DOHH2 (cell line): Measurements from ENCODE around the gene SEC22C.
A peak's percentile ranks its signal among the peaks of the same experiment; 100 is the strongest.

Experiments
- H3F3A ChIP-seq: fragments of 200-600 bp; sonication (generic), shearing (Covaris generic); 2 replicates; pipeline ENCODE4 v1.6.0; 2016; ENCODE audit warnings: antibody characterized with exemption, mild to moderate bottlenecking; ENCODE audit not compliant: control insufficient read depth, insufficient read depth
- H3K27ac ChIP-seq: fragments of 200-600 bp; sonication (generic); 2 replicates; pipeline ENCODE4 v1.5.1; 2014; ENCODE audit warnings: low read depth, mild to moderate bottlenecking, low read length, moderate library complexity
- H3K27me3 ChIP-seq: fragments of 200-600 bp; sonication (generic); 2 replicates; pipeline ENCODE4 v1.6.1; 2014; ENCODE audit warnings: mild to moderate bottlenecking, low read length, mixed read lengths; ENCODE audit not compliant: control insufficient read depth
- H3K36me3 ChIP-seq: fragments of 200-600 bp; sonication (generic); 2 replicates; pipeline ENCODE4 v1.6.1; 2014; ENCODE audit warnings: mild to moderate bottlenecking, low read length, moderate library complexity, mixed read lengths; ENCODE audit not compliant: control insufficient read depth
- H3K4me1 ChIP-seq: fragments of 200-600 bp; sonication (generic); 2 replicates; pipeline ENCODE4 v1.6.1; 2014; ENCODE audit warnings: mild to moderate bottlenecking, low read length, mixed read lengths; ENCODE audit not compliant: control insufficient read depth
- H3K4me2 ChIP-seq: fragments of 200-600 bp; sonication (generic); 2 replicates; pipeline ENCODE4 v1.6.0; 2014; ENCODE audit warnings: mild to moderate bottlenecking, low read length, moderate library complexity
- H3K4me3 ChIP-seq: fragments of 200-600 bp; sonication (generic); 2 replicates; pipeline ENCODE4 v1.5.1; 2014; ENCODE audit warnings: mild to moderate bottlenecking, low read length, mixed read lengths
- H3K79me2 ChIP-seq: fragments of 200-600 bp; sonication (generic); 2 replicates; pipeline ENCODE4 v1.6.1; 2014; ENCODE audit warnings: mild to moderate bottlenecking, low read length, mixed read lengths; ENCODE audit not compliant: control insufficient read depth
- H3K9me2 ChIP-seq: fragments of 200-600 bp; sonication (generic); replicated peaks from 2 replicates; pipeline ENCODE4 v1.6.1; 2014; ENCODE audit warnings: mild to moderate bottlenecking, low read length, mixed read lengths; ENCODE audit not compliant: control insufficient read depth
- H3K9me3 ChIP-seq: fragments of 200-600 bp; sonication (generic); 2 replicates; pipeline ENCODE4 v1.6.1; 2014; ENCODE audit warnings: antibody characterized with exemption, low read length, mixed read lengths; ENCODE audit not compliant: control insufficient read depth, insufficient read depth
- H4K20me1 ChIP-seq: fragments of 200-600 bp; sonication (generic); 2 replicates; pipeline ENCODE4 v1.6.0; 2014; ENCODE audit warnings: low read depth, mild to moderate bottlenecking, antibody characterized with exemption, low read length, moderate library complexity; ENCODE audit not compliant: control insufficient read depth, insufficient read depth
- CTCF ChIP-seq: fragments of 200-600 bp; sonication (generic); IDR thresholded peaks from one replicate; pipeline ENCODE4 v1.5.1; 2014; ENCODE audit warnings: antibody characterized with exemption, mild to moderate bottlenecking, low read depth, low read length; ENCODE audit not compliant: poor library complexity, severe bottlenecking
- EZH2phosphoT487 ChIP-seq: fragments of 200-600 bp; sonication (generic); IDR thresholded peaks from 2 replicates; pipeline ENCODE4 v1.6.1; 2017; ENCODE audit warnings: borderline replicate concordance, mild to moderate bottlenecking, antibody characterized with exemption, low read length, moderate library complexity, mixed read lengths

The SEC22C gene

GRCh38 chr3:42612217-42612616, 30.4 kb upstream of the SEC22C start:
- peaks cover 18% of the 10 kb centered on the region for H3F3A ChIP-seq
- peak overlapping the region; percentile 46 for H3K4me2 ChIP-seq
- H3K79me2 ChIP-seq, result peaks cover 99% of the 10 kb centered on the region
- peaks cover 48% of the 10 kb centered on the region for H3K4me1 ChIP-seq
- H3K27ac ChIP-seq, result peak overlapping the region; percentile 31
- H3K9me3 ChIP-seq, result no peaks in the 10 kb centered on the region
- H3K36me3 ChIP-seq, result peaks cover 72% of the 10 kb centered on the region
- peak overlapping the region; percentile 3; the same call in 1 of the 2 replicates for H3K4me3 ChIP-seq
- no peak for TF ChIP-seq EZH2phosphoT487
- TF ChIP-seq CTCF, result no peak
- H3K9me2 ChIP-seq, result no peaks in the 10 kb centered on the region
- H3K27me3 ChIP-seq, result no peaks in the 10 kb centered on the region
- H4K20me1 ChIP-seq, result peaks cover 12% of the 10 kb centered on the region

- peaks cover 12% of the 10 kb centered on the region for H4K20me1 ChIP-seq
- no peak overlapping the region for H3K27ac ChIP-seq
- H3K36me3 ChIP-seq, result peaks cover 69% of the 10 kb centered on the region
These were observed 29.2 kb upstream of the SEC22C start for GRCh38 chr3:42610976-42611375.

GRCh38 chr3:42608581-42608980, 26.8 kb upstream of the SEC22C start:
- Histone ChIP-seq H4K20me1 (peaks cover 13% of the 10 kb centered on the region), H3K4me2 (no peak overlapping the region), H3K9me3 (no peaks in the 10 kb centered on the region), H3F3A (peaks cover 18% of the 10 kb centered on the region), H3K36me3 (peaks cover 76% of the 10 kb centered on the region), H3K27ac (no peak overlapping the region), H3K4me3 (no peak overlapping the region), H3K4me1 (peaks cover 73% of the 10 kb centered on the region), H3K9me2 (no peaks in the 10 kb centered on the region), H3K79me2 (peaks cover 100% of the 10 kb centered on the region), H3K27me3 (no peaks in the 10 kb centered on the region)
- TF ChIP-seq EZH2phosphoT487 (no peak), CTCF (no peak)

More at GRCh38 chr3:42610976-42611375, 29.2 kb upstream of the SEC22C start:
- no peak for TF ChIP-seq CTCF
- TF ChIP-seq EZH2phosphoT487, result no peak
- no peaks in the 10 kb centered on the region for H3K9me2 ChIP-seq
- H3K4me3 ChIP-seq, result no peak overlapping the region
- H3K4me1 ChIP-seq, result peaks cover 52% of the 10 kb centered on the region
- peaks cover 100% of the 10 kb centered on the region for H3K79me2 ChIP-seq
- peaks cover 18% of the 10 kb centered on the region for H3F3A ChIP-seq
- peak overlapping the region; percentile 46 for H3K4me2 ChIP-seq
- H3K27me3 ChIP-seq, result no peaks in the 10 kb centered on the region
- H3K9me3 ChIP-seq, result no peaks in the 10 kb centered on the region
